ENCODE data around the gene B4GALNT4.
"Not testable (repeated sequence)": the region's sequence is repeated elsewhere in the genome, so short reads cannot be mapped to it uniquely, and the experiment has no call there.

Gene B4GALNT4

GRCh38 chr11:344836-345578 is 24.3 kb upstream of the B4GALNT4 start:
- Histone ChIP-seq H3K9ac (ENCODE audit: low read length) (no peak overlapping the region), H3K9me3 (replicated peaks; ENCODE audit: insufficient read depth, low read length) (no peaks in the 10 kb centered on the region), H3K9me2 (replicated peaks; ENCODE audit: insufficient read depth, low read length) (no peaks in the 10 kb centered on the region), H3K4me1 (ENCODE audit: low read length) (peaks cover 1% of the 10 kb centered on the region), H3K79me2 (ENCODE audit: low read length) (no peaks in the 10 kb centered on the region), H3K4me3 (ENCODE audit: low read length) (no peak overlapping the region), H3K27ac (ENCODE audit: low read length) (no peak overlapping the region), H3K36me3 (replicated peaks; ENCODE audit: insufficient read depth, low read length) (no peaks in the 10 kb centered on the region), H3F3A (ENCODE audit: insufficient read depth, low read length) (no peaks in the 10 kb centered on the region), H4K20me1 (ENCODE audit: insufficient read depth, low read length) (no peaks in the 10 kb centered on the region; the same call in 1 of the 2 replicates), H2AFZ (ENCODE audit: low read length) (no peak overlapping the region), H3K4me2 (ENCODE audit: low read depth, low read length) (no peak overlapping the region), H3K27me3 (replicated peaks; ENCODE audit: insufficient read depth, low read length) (peaks cover 85% of the 10 kb centered on the region)
- no peak for DNase-seq
- TF ChIP-seq, protein P1, sequence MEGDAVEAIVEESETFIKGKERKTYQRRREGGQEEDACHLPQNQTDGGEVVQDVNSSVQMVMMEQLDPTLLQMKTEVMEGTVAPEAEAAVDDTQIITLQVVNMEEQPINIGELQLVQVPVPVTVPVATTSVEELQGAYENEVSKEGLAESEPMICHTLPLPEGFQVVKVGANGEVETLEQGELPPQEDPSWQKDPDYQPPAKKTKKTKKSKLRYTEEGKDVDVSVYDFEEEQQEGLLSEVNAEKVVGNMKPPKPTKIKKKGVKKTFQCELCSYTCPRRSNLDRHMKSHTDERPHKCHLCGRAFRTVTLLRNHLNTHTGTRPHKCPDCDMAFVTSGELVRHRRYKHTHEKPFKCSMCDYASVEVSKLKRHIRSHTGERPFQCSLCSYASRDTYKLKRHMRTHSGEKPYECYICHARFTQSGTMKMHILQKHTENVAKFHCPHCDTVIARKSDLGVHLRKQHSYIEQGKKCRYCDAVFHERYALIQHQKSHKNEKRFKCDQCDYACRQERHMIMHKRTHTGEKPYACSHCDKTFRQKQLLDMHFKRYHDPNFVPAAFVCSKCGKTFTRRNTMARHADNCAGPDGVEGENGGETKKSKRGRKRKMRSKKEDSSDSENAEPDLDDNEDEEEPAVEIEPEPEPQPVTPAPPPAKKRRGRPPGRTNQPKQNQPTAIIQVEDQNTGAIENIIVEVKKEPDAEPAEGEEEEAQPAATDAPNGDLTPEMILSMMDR (IDR thresholded peaks at IDR 0.05; ENCODE audit: low read length) = no peak
- no peak for TF ChIP-seq EZH2phosphoT487 (IDR thresholded peaks at IDR 0.05; ENCODE audit: low read length)
- no peak for TF ChIP-seq EZH2 (optimal IDR thresholded peaks at IDR 0.05; ENCODE audit: low read depth, low read length)

GRCh38 chr11:346529-346928 is 22.8 kb upstream of the B4GALNT4 start:
- Histone ChIP-seq H3K9ac (ENCODE audit: low read length) (no peak overlapping the region), H3K79me2 (ENCODE audit: low read length) (no peaks in the 10 kb centered on the region), H3K4me2 (ENCODE audit: low read depth, low read length) (no peak overlapping the region), H3K4me3 (ENCODE audit: low read length) (no peak overlapping the region), H3K9me2 (replicated peaks; ENCODE audit: insufficient read depth, low read length) (no peaks in the 10 kb centered on the region), H3K27me3 (replicated peaks; ENCODE audit: insufficient read depth, low read length) (peaks cover 75% of the 10 kb centered on the region), H3K4me1 (ENCODE audit: low read length) (peaks cover 17% of the 10 kb centered on the region), H4K20me1 (ENCODE audit: insufficient read depth, low read length) (no peaks in the 10 kb centered on the region), H3K36me3 (replicated peaks; ENCODE audit: insufficient read depth, low read length) (no peaks in the 10 kb centered on the region), H3F3A (ENCODE audit: insufficient read depth, low read length) (peaks cover 12% of the 10 kb centered on the region), H3K27ac (ENCODE audit: low read length) (no peak overlapping the region), H3K9me3 (replicated peaks; ENCODE audit: insufficient read depth, low read length) (no peaks in the 10 kb centered on the region), H2AFZ (ENCODE audit: low read length) (no peak overlapping the region)
- no peak for DNase-seq
- TF ChIP-seq, protein P1 (IDR thresholded peaks at IDR 0.05; ENCODE audit: low read length) = no peak
- no peak for TF ChIP-seq EZH2 (optimal IDR thresholded peaks at IDR 0.05; ENCODE audit: low read depth, low read length)
- TF ChIP-seq EZH2phosphoT487 (IDR thresholded peaks at IDR 0.05; ENCODE audit: low read length) = no peak

GRCh38 chr11:349270-349954 is 19.9 kb upstream of the B4GALNT4 start:
- H3K27me3 ChIP-seq (replicated peaks; ENCODE audit: insufficient read depth, low read length) = peaks cover 76% of the 10 kb centered on the region
- H3K9ac ChIP-seq (ENCODE audit: low read length); H3K4me3 ChIP-seq (ENCODE audit: low read length); H3K4me2 ChIP-seq (ENCODE audit: low read depth, low read length); DNase-seq; H3K9me3 ChIP-seq (replicated peaks; ENCODE audit: insufficient read depth, low read length); H4K20me1 ChIP-seq (ENCODE audit: insufficient read depth, low read length); H3K79me2 ChIP-seq (ENCODE audit: low read length); H2AFZ ChIP-seq (ENCODE audit: low read length); H3K36me3 ChIP-seq (replicated peaks; ENCODE audit: insufficient read depth, low read length); H3K9me2 ChIP-seq (replicated peaks; ENCODE audit: insufficient read depth, low read length); H3K27ac ChIP-seq (ENCODE audit: low read length): not testable (repeated sequence)
- peaks cover 12% of the 10 kb centered on the region for H3F3A ChIP-seq (ENCODE audit: insufficient read depth, low read length)
- peaks cover 17% of the 10 kb centered on the region for H3K4me1 ChIP-seq (ENCODE audit: low read length)

DNA sequence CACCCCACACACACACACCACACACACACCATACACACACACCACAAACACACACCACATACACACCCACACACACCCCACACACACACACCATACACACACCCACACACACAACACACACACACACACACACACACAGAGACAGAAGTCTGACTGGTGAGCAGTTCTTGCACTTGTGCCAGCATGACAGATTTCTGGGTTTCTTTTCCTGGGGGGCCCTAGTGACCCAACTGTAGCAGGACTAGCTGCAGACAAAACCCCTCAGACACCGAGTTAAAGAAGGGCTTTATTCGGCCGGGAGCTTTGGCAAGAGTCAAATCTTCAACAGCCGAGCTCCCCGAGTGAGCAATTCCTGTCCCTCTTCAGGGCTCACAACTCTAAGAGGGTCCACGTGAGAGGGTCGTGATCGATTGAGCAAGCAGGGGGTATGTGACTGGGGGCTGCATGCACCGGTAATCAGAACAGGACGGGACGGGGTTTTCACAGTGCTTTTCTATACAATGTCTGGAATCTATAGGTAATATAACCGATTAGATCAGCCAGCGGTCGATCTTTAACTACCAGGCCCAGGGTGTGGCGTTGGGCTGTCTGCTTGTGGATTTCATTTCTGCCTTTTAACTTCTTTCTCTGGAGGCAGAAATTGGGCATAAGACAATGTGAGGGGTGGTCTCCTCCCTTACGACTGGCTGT is 19.1 kb upstream of the B4GALNT4 start:
- H3K9me3 ChIP-seq (replicated peaks; ENCODE audit: insufficient read depth, low read length); H3K36me3 ChIP-seq (replicated peaks; ENCODE audit: insufficient read depth, low read length); H4K20me1 ChIP-seq (ENCODE audit: insufficient read depth, low read length); H3K79me2 ChIP-seq (ENCODE audit: low read length); H3K9ac ChIP-seq (ENCODE audit: low read length); H3K27ac ChIP-seq (ENCODE audit: low read length); H2AFZ ChIP-seq (ENCODE audit: low read length); DNase-seq; H3K4me3 ChIP-seq (ENCODE audit: low read length); H3K9me2 ChIP-seq (replicated peaks; ENCODE audit: insufficient read depth, low read length): not testable (repeated sequence)
- Histone ChIP-seq H3K4me1 (ENCODE audit: low read length) (peaks cover 17% of the 10 kb centered on the region), H3K4me2 (ENCODE audit: low read depth, low read length) (peak overlapping the region; percentile 67), H3K27me3 (replicated peaks; ENCODE audit: insufficient read depth, low read length) (peaks cover 74% of the 10 kb centered on the region), H3F3A (ENCODE audit: insufficient read depth, low read length) (peaks cover 12% of the 10 kb centered on the region)
